ENCODE results near the gene NPHP1.
"Not testable (repeated sequence)": the region's sequence is repeated elsewhere in the genome, so short reads cannot be mapped to it uniquely, and the experiment has no call there.

The NPHP1 gene

DNA sequence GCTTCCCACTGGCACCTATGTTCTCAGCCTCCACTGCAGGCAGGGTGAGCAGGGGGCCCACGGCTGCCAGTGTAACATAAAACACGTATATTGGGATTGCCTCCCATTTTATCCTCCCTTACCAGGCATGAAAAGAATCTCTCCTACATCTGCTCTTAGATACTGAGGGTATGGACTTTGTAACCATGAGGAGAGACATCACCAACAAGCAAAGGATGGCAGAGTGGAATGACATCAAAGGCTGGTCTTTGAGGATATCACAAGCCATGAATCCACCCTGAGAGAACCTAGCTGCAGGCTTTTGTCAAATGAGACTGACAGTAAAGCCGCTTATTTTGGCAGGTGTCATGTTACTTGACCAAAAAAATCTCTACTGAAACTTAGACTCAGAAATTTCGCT lies 7.4 kb downstream of the NPHP1 start:
- DNase-seq (ENCODE audit: low spot score): no peak

DNA sequence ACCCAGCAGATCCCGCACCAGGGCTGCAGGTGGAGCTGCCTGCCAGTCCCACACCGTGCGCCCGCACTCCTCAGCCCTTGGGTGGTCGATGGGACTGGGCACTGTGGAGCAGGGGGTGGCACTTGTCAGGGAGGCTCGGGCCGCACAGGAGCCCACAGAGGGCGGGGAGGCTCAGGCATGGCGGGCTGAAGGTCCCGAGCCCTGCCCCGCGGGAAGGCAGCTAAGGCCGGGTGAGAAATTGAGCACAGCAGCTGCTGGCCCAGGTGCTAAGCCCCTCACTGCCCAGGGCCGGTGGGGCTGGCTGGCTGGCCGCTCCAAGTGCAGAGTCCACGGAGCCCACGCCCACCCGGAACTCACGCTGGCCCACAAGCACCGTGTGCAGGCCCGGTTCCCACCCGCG lies 14.6 kb downstream of the NPHP1 start:
- DNase-seq (ENCODE audit: low spot score): not testable (repeated sequence)

DNA sequence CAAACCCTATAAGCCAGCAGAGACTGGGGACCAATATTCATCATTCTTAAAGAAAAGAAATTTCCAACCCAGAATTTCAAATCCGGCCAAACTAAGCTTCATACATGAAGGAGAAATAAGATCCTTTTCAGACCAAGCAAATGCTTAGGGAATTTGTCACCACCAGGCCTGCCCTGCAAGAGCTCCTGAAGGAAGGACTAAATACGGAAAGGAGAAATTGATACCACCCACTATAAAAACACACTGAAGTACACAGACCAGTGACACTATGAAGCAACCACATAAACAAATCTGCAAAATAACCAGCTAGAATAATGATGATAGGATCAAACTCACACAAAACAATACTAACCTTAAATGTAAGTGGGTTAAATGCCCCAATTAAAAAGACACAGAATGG lies 22.4 kb downstream of the NPHP1 start:
- DNase-seq (ENCODE audit: low spot score): no peak

DNA sequence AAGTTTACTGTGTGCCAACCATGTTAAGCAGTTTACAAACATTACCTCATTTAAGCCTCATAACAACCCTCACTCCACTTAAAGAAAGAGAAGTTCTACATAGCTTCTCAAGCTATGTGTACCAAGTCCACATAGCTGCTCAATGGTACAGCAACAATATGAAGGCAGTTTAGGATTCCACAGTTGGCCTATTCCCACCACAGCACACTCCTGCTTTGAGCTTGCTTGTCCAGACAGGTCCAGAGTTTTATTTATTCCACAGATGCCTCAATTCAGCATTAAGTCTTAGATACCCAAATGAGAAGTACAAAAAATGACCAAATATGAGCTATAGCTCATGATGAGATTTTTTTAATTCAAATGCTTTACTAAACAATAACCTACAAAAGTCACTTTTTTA lies 24.8 kb downstream of the NPHP1 start:
- no peak for DNase-seq (ENCODE audit: low spot score)

DNA sequence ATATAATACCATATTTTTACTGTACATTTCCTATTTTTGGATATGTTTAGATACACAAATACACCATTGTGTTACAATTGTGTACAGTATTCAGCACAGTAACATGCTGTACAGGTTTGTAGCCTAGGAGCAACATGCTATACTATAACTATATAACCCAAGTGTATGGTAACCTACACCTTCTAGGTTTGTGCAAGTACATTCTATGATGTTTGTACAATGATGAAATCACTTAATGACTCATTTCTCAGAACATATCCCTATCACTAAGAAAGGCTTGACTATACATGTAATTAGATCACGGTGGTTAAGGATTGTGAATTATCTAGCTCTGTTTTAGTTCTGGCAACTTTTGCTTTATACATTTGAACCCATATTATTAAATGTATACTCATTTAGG lies 31.3 kb downstream of the NPHP1 start:
- DNase-seq (ENCODE audit: low spot score): no peak

DNA sequence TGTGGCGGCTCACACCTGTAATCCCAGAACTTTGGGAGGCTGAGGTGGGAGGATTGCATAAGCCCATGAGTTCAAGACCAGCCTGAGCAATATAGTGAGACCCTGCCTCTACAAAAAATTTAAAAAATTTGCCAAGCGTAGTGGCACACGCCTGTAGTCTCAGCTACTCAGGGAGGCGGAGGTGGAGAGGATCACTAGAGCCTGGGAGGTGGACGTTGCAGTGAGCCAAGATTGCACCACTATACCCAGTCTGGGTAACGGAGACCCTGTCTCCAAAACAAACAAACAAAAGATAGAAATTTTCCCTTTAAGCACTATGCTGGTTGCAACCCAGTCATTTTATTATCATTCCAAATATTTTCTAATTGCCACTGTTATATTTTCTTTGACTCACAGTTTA lies 32.3 kb downstream of the NPHP1 start:
- no peak for DNase-seq (ENCODE audit: low spot score)

DNA sequence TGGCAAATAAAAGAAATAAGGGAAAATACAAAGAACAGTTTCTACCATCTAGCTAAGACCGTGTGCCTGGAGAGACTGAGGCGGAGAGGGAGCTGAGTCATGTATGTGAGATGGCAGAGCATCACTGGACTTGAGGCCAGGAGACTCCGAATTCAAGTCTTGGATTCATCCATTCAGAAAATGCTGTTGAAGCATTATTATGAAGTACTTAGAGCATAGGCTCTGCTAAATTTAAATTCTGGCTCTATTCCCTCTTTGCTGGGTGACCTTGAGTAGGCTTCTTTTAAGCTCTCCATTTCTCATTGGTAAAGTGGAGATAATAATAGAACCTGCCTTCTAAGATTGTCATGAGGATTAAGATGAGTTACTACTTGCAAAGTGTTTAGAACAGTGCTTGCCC lies 34.7 kb downstream of the NPHP1 start:
- DNase-seq (ENCODE audit: low spot score): no peak

DNA sequence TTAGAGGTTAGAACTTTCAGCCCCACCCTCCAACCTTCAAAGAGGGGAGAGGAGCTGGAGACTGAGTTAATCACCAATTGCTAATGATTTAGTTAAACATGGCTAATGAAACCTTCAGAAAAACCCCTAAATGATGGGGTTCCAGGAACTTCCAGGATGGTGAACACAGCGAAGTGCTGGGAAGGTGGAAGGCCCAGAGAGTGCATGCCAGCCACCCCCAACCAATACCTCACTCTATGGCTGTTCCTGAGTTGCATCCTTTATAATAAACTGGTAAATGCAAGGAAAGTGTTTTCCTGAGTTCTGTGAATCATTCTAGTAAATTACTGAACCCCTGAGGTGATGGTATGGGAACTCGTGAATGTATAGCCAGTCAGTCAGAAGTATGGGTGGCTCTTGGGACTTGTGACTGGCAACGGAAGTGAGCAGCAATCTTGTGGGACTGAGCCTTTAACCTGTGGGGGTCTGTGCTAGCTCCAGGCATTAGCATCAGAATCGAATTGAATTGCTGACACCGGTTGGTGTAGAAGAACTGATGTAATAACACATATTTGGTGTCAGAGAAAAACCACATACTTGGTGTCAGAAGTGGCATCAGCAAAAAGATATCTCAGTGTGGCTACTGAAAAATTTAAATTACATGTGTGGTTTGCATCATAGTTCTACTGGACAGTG lies 37.4 kb downstream of the NPHP1 start:
- no peak for DNase-seq (ENCODE audit: low spot score)

DNA sequence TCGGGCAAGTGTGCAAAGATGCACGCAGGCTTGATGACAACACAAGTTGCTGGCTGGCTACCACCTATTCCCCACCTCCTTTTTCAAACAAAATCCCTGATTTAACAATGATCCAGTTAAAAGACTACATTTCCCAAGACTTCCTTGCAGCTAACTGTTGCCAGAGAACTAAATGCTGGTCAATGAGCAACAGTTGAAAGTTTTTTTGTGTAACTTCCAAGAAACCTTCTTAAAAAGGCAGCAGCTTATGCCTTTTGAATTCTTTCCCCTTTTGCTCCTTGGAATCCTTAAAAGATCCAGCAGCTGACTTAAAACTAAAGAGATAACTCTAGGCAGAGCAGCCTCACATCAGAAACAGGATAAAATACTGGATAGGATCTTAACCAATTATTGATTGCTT lies 38.5 kb downstream of the NPHP1 start:
- no peak for DNase-seq (ENCODE audit: low spot score)

DNA sequence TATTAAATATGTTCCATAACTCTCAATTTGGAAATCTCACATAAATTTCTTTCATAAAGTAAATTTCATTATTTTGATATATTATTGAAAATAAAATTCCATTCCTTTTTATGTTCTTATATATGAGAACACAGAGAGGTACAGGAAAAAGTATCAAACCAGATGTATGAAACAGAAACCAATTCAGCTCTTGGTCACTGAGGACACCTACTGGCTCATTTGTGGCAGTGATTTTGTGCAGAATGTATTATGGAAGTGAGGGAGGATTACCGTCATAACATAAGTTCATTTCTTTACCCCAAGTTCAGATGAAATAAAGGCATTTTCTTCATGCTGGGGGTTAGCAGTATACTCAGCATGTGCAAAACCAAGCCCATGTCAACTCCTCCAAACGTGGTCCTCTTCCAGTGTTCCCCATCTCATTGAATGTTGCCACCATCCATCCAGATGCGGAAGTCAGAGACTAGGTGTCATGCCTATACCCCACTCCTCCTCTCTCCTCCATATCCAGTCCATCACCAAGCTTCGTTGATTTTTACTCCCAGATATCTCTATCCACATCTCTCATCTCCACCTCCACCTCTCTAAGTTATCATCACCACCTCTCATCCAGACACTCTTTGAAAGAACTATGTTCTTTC lies 47.5 kb downstream of the NPHP1 start:
- DNase-seq (ENCODE audit: low spot score): peak; percentile 69

DNA sequence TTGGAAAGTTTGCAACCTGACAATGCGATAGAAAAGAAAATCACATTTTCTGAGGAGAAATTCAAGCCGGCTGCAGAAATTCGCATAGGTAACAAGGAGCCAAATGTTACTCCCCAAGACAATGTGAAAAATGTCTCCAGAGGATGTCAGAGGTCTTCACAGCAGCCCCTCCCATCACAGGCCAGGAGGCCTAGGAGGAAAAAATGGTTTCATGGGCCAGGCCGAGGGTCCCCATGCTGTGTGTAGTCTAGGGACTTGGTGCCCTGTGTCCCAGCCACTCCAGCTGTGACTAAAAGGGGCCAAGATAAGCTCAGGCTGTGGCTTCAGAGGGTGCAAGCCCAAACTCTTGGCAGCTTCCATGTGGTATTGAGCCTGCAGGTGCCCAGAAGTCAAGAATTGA lies 50.0 kb downstream of the NPHP1 start:
- not testable (repeated sequence) for DNase-seq (ENCODE audit: low spot score)

DNA sequence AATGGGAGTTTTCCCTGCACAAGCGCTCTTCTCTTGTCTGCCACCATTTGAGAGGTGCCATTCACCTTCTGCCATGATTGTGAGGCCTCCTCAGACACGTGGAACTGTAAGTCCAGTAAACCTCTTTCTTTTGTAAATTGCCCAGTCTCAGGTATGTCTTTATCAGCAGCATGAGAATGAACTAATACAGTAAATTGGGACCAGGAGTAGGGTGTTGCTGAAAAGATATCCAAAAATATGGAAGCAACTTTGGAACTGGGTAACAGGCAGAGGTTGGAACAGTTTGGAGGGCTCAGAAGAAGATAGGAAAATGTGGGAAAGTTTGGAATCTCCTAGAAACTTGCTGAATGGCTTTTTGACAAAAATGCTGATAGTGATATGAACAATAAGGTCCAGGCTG lies 50.6 kb downstream of the NPHP1 start:
- DNase-seq (ENCODE audit: low spot score): not testable (repeated sequence)

DNA sequence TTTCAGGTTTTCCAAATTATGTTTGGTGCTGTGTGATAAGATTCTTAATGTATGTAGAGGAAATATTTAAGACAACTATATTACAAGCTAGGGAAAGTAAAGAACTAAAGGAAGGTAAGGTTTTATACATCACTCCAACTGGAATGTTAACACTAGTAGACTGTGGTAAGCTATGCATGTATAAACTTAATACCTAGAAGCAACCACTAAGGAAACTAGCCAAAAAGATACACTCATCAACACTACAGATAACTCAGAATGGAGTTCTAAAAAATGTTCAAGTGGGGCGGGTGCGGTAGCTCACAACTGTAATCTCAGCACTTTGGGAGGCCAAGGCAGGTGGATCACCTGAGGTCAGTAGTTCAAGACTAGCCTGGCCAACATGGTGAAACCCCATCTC lies 51.4 kb downstream of the NPHP1 start:
- no peak for DNase-seq (ENCODE audit: low spot score)

DNA sequence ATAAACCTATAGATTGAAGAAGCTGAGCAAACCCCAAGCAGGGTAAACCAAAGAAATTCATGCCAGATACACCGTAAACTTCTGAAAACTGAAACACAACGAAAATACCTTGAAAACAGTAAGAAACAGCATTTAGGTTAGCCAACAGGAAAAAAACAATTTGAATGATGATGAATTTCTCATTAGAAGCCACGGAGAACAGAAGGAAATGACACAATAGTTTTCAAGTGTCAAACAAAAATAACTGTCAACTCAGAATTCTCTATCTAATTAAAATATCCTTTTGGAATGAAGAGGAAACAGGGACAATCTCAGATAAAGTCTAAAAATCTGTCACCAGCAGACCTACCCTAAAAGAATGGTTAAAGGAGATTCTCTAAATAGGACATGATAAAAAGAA lies 51.9 kb downstream of the NPHP1 start:
- DNase-seq (ENCODE audit: low spot score): no peak

DNA sequence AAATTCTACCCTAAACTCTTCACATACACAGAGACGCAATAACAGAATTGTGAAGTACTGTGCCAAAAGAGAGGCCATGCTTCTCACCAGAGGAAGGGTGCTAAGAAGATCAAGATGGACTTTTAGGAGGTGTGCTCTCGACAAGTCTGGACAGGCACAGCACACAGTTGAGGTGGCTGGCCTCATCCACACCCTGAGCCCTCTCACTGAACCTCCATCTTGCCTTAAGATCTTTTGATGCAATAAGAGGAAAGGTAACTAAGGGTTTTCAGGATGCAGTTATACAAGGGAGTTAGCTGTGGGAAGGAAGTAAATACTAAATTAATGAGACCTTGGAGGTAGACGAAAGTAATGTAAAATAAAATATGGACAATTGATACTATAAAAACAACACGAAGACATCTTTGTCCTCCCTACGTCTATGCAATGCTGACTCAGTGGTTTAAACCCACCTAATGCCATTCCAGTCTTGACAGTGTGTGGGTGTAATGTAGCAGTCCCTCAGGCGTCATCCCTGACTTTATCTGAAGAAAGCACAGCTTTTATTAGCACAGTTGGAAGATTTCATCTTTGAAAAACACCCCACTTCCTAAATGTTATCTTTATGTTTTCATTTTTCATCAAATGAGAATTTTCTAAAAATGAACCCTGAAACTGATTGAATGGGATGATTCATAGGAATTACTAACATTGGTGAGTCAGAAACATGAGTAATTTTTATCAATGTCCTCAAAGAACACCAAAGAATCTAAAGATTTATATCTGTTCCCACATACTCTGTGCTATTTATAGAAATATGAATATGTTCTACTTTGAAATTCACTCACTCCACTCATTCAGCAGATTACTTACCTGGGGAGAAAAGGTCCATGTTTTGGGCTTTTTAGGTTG lies 55.2 kb downstream of the NPHP1 start:
- DNase-seq (ENCODE audit: low spot score): peak; percentile 90

DNA sequence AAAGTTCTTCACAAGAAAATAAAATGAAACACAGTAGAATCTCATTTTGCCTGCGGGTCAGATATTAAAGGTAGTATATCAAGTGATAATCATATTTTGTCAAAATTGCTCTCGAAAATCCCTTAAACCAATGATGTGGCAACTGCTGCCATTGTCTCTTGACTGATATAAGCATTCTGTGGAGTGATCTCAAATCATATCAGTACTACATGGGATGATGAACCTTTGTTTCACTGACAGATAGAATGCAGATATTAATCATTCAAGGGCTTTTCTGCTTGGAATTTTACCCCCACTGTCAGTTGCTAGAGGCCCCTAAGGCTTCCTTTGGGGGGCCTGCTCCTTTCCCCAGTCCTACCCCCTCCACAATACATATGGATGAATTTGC lies 57.9 kb downstream of the NPHP1 start:
- no peak for DNase-seq (ENCODE audit: low spot score)

DNA sequence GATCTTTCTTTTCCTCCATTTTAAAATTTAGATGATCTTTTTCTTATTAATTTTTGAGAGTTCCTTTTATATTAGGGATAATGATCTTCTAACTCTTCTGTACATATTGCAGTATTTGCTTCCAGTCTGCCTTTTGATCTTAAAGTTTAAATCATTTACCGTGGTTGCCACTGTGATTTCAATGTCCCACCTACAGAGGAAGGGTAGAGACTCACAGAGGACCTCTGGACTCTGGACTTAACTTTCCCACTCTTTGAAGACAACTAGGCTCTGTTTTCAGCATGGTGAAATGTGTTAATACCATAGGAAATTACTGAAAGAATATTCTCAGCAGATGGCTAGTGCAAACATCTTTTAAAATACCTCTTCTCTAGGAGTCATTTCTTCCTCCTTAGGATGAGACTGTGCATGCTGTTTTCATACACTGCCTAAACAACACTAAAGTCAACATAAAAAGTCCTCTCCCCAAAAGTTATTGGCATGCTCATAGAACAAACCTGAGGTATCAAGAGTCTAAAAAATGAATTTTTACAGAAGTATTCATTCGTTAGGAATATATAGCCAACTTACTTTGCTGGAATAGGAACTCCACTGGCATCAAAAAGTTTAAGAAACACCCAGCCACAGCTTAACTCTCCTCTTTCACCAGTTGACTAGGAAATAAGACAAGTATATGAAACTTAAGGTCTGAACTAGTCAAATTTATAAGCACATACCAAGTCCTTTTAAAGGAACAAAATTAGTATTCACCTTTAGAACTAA lies 58.4 kb downstream of the NPHP1 start:
- no peak for DNase-seq (ENCODE audit: low spot score)

DNA sequence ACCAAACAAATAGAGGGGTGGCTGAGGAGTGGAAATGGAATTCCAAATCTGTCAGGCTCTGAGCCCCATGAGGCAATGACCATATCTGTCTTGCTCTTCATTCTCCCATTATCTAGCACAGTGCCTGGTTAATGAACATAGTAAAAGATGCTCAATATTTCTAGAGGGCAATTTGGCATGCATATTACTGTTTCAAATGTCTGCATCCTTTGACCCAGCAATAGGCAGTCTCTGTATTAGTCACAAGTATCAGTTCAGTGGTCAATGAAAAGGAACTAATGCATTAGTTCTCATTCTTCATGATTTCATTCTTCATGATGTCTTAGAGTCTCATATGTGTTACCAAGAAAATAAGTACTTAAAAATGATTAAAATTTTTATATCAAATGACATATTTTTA lies 60.8 kb downstream of the NPHP1 start:
- DNase-seq (ENCODE audit: low spot score): no peak

DNA sequence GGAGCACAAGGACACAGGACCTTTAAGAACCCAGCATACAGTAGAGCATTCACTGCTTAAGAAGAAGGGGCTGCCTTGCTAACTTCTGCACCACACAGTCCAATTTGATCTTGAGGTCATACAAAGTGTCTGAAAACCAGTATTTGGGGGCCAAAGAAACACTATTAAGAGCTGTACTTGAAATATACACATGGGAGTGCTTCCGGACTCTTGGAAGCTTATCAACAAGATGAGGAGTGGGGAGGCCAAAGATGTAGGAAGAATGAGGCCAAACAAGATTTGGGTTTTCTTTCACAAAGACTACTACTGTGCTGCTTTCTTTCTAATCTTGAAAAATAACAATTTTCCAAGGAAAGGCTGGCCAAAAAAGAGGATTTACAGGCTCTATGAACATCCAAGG lies 64.4 kb downstream of the NPHP1 start:
- DNase-seq (ENCODE audit: low spot score): no peak

DNA sequence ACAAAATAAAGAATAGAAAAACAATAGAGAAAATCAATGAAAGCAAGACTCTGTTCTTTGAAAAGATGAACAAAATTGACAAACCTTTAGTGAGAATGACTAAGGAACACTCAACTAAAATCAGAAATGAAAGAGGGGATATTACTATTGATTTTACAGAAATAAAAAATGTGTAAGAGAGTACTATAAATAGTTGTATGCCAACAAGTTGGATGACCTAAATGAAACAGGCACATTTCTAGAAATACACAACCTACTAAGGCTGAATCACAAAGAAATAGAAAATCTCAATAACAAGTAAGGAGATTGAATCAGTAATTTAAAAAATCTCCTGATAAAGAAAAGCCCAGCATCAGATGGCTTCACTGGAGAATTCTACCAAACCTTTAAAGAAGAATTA lies 70.8 kb downstream of the NPHP1 start:
- no peak for DNase-seq (ENCODE audit: low spot score)

DNA sequence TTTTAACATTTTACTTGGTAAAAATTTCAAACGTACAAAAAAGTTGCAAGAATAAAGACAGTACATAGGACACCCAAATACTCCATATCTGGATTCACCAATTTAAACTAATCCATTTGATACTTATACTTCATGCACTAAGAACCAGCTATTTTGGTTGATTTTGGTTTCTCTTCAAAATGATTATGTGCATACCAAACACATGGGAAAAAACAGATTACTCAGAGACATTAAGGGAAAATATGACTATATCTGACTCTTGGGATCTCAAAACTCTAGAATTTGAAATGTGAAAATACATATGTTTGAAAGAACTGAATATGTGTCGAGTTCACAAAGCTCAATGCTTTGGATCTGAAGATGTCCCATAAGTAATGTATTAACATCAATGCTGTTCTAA lies 73.6 kb downstream of the NPHP1 start:
- no peak for DNase-seq (ENCODE audit: low spot score)

DNA sequence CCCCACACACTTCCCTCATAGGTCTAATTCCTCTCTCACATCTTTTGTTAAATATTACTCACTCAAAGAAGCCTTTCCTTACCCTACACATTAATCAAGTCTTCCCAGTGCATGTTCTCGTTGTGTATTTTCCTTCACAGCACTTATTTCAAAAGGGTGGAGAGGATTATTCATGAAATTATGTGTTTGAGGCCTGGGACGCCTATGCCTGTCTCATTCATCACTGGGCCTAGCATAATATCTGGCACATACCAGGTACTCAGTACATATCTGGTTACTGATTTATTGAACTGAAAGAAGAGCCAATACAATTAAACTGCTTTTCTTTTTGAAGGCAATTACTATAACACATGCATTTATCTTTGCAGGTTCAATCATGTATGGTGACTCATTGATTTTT lies 74.1 kb downstream of the NPHP1 start:
- DNase-seq (ENCODE audit: low spot score): no peak

DNA sequence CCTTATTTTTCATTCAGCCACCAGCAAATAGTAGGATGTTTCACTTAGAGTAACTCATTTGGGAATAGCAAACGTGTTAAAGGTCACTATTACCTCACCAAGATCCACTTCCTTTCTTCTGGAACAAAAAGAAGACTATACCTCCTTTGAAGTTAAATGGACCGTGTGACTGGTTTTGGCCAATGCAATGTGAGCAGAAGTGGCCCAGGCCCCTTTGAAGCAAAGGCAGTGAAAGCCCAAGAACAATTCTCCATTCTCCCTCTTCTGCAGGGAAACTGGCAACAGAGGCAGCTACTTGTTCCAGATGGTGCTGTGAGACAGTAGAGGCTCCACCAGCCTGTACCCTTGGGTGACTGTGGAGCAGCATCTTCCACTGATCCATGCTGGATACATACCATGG lies 77.9 kb downstream of the NPHP1 start:
- DNase-seq (ENCODE audit: low spot score): no peak
